Esophagus muscularis mucosa (tissue), 4 donors: Measurements from ENCODE around the gene CTNNA1. TPM values are rescaled to one million over a fixed set of nuclear protein-coding genes. Genes with fewer than 3 reads are reported as not detected.

Experiments
- DNase-seq: peaks from one replicate; pipeline ENCODE4 v3.0.0-alpha.2; 2017; ENCODE audit errors: extremely low spot score
- H3K27ac ChIP-seq, 4 donors: fragments of 200-600 bp; sonication (generic); replicated peaks in 1 of 4; 1 replicate in 3 of 4; 2 replicates in 1 of 4; pipeline ENCODE4 v1.5.1; 2016 to 2019; ENCODE audit warnings: mild to moderate bottlenecking in 1 of 4
- H3K27me3 ChIP-seq, 4 donors: fragments of 200-600 bp; sonication (generic); one replicate each; pipeline versions ENCODE4 v1.5.1 to v1.6.0; 2016 to 2019
- H3K36me3 ChIP-seq, 4 donors: fragments of 200-600 bp; sonication (generic); one replicate each; pipeline ENCODE4 v1.5.1; 2016 to 2019
- H3K4me1 ChIP-seq, 4 donors: fragments of 200-600 bp; sonication (generic); one replicate each; pipeline ENCODE4 v1.5.1; 2016 to 2019
- H3K4me3 ChIP-seq, 4 donors: fragments of 200-600 bp; sonication (generic); 1 replicate in 2 of 4; 2 replicates in 2 of 4; pipeline ENCODE4 v1.5.1; 2016 to 2019; ENCODE audit warnings: mild to moderate bottlenecking in 4 of 4, moderate library complexity in 1 of 4
- H3K9me3 ChIP-seq, 4 donors: fragments of 200-600 bp; sonication (generic); 1 replicate in 3 of 4; 2 replicates in 1 of 4; pipeline ENCODE4 v1.5.1; 2016 to 2019
- CTCF ChIP-seq, 3 experiments: fragments of 200-600 bp in 2 of 3; fragments of 450-650 bp in 1 of 3; sonication (generic) in 2 of 3; IDR thresholded peaks; one replicate each; pipeline ENCODE4 v1.5.1; 2017 to 2019; ENCODE audit warnings: antibody characterized with exemption in 3 of 3, mild to moderate bottlenecking in 2 of 3, moderate library complexity in 1 of 3
- EP300 ChIP-seq: sonication (generic); formaldehyde crosslinking; IDR thresholded peaks from one replicate; pipeline ENCODE4 v1.6.1; 2017; ENCODE audit warnings: antibody characterized with exemption
- POLR2A ChIP-seq: fragments of 450-650 bp; IDR thresholded peaks from one replicate; pipeline ENCODE4 v1.6.1; 2017; ENCODE audit warnings: antibody characterized with exemption, moderate library complexity, mild to moderate bottlenecking, low read depth
- POLR2AphosphoS5 ChIP-seq, 2 donors: sonication (generic); formaldehyde crosslinking; IDR thresholded peaks; one replicate each; pipeline ENCODE4 v1.6.1; 2017; ENCODE audit warnings: antibody characterized with exemption in 2 of 2
- WGBS: methylation state at CpG from one replicate; pipeline ENCODE4 v1.1.5; 2018; 5-methylcytosine and 5-hydroxymethylcytosine counted together
- intact Hi-C: fragments of 100-400 bp; cut with DNase I; formaldehyde crosslinking; loops from one replicate; pipeline ENCODE4 v1.15.1; 2023
- total RNA-seq, 4 donors: library from RNA; depleted of rRNA; stranded (reverse); fragments of >200 nt; gene quantifications; one replicate each; pipeline versions ENCODE4 v1.1.0 to v1.2.1, GENCODE V29; 2016

CTNNA1 gene
- total RNA-seq, 4 donors from 2014 or later = 335 to 423 (median 369) TPM

DNA sequence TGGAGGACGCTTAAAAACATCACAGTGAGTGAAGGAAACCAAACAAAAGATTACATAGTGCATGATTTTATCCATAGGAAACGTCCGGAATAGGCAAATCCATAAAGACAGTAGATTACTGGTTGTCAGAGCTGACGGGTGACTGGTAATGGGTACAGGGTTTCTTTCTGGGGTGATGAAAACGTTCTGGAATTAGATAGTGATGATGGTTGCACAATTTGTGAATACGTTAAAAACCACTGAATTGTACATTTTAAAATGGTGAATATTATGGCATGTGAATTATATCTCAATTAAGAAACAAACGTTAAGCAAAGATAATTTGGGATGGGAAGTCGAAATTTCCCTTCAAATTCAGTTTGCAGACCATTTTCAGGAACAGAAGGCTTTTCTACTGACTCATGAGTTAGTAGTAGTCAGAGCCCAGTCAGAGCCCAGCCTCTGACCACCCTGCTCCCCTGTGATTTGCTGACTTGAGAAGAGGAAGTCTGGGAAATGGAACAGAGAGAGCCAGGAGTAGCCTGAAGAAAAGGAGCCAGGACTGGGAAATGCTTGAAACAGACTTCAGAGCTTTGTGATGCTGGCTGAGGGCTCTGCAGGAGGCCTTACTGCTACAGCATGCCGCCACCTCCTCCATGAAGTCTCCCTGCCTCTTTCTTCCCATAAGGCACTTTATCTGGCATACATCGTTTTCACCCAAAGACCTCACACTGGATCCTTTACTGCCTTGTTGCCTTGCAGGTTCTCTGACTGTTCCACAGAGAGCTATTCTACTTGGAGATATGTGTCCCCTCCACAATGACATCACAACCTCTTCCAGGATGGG is 46.4 kb upstream of the CTNNA1 start:
- DNase-seq = no peak
- TF ChIP-seq CTCF (IDR thresholded peaks at IDR 0.05) (no peak), POLR2AphosphoS5 (IDR thresholded peaks at IDR 0.05) (no peak), POLR2A (no peak), EP300 (no peak)
- no peak overlapping the region for H3K27ac ChIP-seq

DNA sequence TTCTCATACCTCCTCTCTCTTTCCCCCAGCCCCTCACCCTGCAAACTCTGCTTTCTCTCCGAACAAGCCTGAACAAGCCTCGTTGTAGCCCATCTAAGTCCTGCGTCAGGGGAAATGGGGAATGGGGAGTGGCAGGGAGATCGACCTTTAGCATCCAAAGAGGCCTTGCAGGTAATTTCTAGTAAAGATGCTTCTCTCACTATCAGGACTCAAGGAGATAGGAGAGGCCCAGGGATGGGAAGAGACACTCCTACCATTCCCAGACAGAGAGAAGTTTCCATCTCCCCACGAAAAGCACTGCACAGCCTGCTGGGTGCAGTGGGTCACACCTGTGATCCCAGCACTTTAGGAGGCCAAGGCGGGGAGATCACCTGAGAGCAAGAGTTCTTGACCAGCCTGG is 44.4 kb upstream of the CTNNA1 start:
- Histone ChIP-seq H3K4me3 (no peak overlapping the region), H3K4me1 (no peaks in the 10 kb centered on the region), H3K36me3 (no peaks in the 10 kb centered on the region), H3K27ac (no peak overlapping the region), H3K9me3 (no peaks in the 10 kb centered on the region), H3K27me3 (no peaks in the 10 kb centered on the region)
- no peak for DNase-seq
- WGBS = 85% methylated on average over 6 of the region's 6 CpGs
- TF ChIP-seq POLR2AphosphoS5 (IDR thresholded peaks at IDR 0.05) (no peak), CTCF (IDR thresholded peaks at IDR 0.05) (no peak), POLR2A (no peak), EP300 (no peak)
- intact Hi-C loops = no loop called here

More for the DNA sequence above, 46.4 kb upstream of the CTNNA1 start:
- intact Hi-C loops = no loop called here
- 76% methylated on average over 10 of the region's 10 CpGs for WGBS
- no peaks in the 10 kb centered on the region for H3K36me3 ChIP-seq
- H3K4me1 ChIP-seq = no peaks in the 10 kb centered on the region
- H3K9me3 ChIP-seq = no peaks in the 10 kb centered on the region
- H3K4me3 ChIP-seq = no peak overlapping the region
- no peaks in the 10 kb centered on the region for H3K27me3 ChIP-seq

- DNase-seq = no peak
- no peaks in the 10 kb centered on the region for H3K36me3 ChIP-seq
- H3K4me1 ChIP-seq = no peaks in the 10 kb centered on the region
- TF ChIP-seq EP300 = no peak
- 86% methylated on average over 9 of the region's 9 CpGs for WGBS
- no peak overlapping the region for H3K4me3 ChIP-seq
- H3K27me3 ChIP-seq = no peaks in the 10 kb centered on the region
- H3K27ac ChIP-seq = no peak overlapping the region
- H3K9me3 ChIP-seq = no peaks in the 10 kb centered on the region
- intact Hi-C loops = no loop called here
Observed at GRCh38 chr5:138709202-138709601, 44.0 kb upstream of the CTNNA1 start.

DNA sequence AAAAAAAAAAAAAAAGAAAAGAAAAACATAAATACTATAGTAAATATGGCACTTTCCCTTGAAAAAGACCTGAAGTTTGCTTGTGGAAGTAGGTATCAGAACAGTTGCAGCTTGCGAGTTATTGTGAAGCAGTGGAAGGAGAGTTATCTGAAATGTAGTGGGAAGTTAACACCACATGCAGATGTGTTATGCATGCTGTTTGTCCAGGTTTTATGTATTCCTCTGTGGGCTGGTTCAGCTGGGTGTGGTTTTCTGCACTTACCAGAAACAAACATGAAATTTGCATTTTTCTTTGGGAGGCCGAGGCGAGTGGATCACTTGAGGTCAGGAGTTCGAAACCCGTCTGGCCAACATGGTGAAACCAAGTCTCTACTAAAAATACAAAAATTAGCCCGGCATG is 42.1 kb upstream of the CTNNA1 start:
- TF ChIP-seq EP300 (no peak), CTCF (IDR thresholded peaks at IDR 0.05) (no peak), POLR2AphosphoS5 (IDR thresholded peaks at IDR 0.05) (no peak), POLR2A (no peak)
- 94% methylated on average over 6 of the region's 6 CpGs for WGBS
- intact Hi-C loops = no loop called here
- DNase-seq = no peak
- Histone ChIP-seq H3K9me3 (no peaks in the 10 kb centered on the region), H3K36me3 (no peaks in the 10 kb centered on the region), H3K27ac (no peak overlapping the region), H3K4me1 (no peaks in the 10 kb centered on the region), H3K4me3 (no peak overlapping the region), H3K27me3 (no peaks in the 10 kb centered on the region)

DNA sequence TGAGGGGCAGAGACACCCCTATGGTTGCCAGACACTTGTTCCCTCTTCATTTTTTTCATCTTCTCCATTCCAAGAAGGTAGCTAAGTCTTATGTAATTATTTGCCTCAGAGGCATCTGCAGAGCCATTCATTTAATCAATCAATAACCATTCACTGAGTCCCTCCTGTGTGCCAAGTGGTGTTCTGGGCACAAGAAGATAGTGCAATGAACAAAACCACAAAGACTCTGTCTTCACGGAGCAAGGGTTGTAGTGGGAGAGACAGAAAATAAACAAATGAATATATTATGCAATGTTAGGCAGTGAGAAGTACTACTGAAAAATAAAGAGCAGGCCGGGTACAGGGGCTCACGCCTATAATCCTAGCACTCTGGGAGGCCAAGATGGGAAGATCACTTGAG is 41.4 kb upstream of the CTNNA1 start:
- TF ChIP-seq CTCF (IDR thresholded peaks at IDR 0.05) (no peak), EP300 (no peak), POLR2A (no peak), POLR2AphosphoS5 (IDR thresholded peaks at IDR 0.05) (no peak)
- Histone ChIP-seq H3K27me3 (no peaks in the 10 kb centered on the region), H3K36me3 (no peaks in the 10 kb centered on the region), H3K9me3 (no peaks in the 10 kb centered on the region), H3K4me1 (peaks cover 0 to 6% (median 5%) of the 10 kb centered on the region in 4 donors), H3K4me3 (no peak overlapping the region), H3K27ac (no peak overlapping the region)
- WGBS = 74% methylated on average over 3 of the region's 3 CpGs
- no peak for DNase-seq
- intact Hi-C loops = no loop called here
